Measurements from ENCODE around the gene RIT2.

The RIT2 gene

GRCh38 chr18:42906761-42907160 is 208.7 kb downstream of the RIT2 start:
- Histone ChIP-seq H3K4me3 (ENCODE audit: low read length) (no peak overlapping the region), H3K9me2 (replicated peaks; ENCODE audit: insufficient read depth, low read length) (no peaks in the 10 kb centered on the region), H3K9ac (ENCODE audit: low read length) (no peak overlapping the region), H4K20me1 (ENCODE audit: insufficient read depth, low read length) (no peaks in the 10 kb centered on the region), H3K4me2 (ENCODE audit: low read depth, low read length) (no peak overlapping the region), H3K36me3 (replicated peaks; ENCODE audit: insufficient read depth, low read length) (no peaks in the 10 kb centered on the region), H2AFZ (ENCODE audit: low read length) (no peak overlapping the region), H3F3A (ENCODE audit: insufficient read depth, low read length) (no peaks in the 10 kb centered on the region), H3K9me3 (replicated peaks; ENCODE audit: insufficient read depth, low read length) (no peaks in the 10 kb centered on the region), H3K4me1 (ENCODE audit: low read length) (no peaks in the 10 kb centered on the region), H3K79me2 (ENCODE audit: low read length) (no peaks in the 10 kb centered on the region), H3K27me3 (replicated peaks; ENCODE audit: insufficient read depth, low read length) (no peaks in the 10 kb centered on the region), H3K27ac (ENCODE audit: low read length) (no peak overlapping the region)
- no peak for DNase-seq
- no peak for TF ChIP-seq EZH2 (optimal IDR thresholded peaks at IDR 0.05; ENCODE audit: low read depth, low read length)
- no peak for TF ChIP-seq EZH2phosphoT487 (IDR thresholded peaks at IDR 0.05; ENCODE audit: low read length)
- TF ChIP-seq, protein P1, sequence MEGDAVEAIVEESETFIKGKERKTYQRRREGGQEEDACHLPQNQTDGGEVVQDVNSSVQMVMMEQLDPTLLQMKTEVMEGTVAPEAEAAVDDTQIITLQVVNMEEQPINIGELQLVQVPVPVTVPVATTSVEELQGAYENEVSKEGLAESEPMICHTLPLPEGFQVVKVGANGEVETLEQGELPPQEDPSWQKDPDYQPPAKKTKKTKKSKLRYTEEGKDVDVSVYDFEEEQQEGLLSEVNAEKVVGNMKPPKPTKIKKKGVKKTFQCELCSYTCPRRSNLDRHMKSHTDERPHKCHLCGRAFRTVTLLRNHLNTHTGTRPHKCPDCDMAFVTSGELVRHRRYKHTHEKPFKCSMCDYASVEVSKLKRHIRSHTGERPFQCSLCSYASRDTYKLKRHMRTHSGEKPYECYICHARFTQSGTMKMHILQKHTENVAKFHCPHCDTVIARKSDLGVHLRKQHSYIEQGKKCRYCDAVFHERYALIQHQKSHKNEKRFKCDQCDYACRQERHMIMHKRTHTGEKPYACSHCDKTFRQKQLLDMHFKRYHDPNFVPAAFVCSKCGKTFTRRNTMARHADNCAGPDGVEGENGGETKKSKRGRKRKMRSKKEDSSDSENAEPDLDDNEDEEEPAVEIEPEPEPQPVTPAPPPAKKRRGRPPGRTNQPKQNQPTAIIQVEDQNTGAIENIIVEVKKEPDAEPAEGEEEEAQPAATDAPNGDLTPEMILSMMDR (IDR thresholded peaks at IDR 0.05; ENCODE audit: low read length): no peak

DNA sequence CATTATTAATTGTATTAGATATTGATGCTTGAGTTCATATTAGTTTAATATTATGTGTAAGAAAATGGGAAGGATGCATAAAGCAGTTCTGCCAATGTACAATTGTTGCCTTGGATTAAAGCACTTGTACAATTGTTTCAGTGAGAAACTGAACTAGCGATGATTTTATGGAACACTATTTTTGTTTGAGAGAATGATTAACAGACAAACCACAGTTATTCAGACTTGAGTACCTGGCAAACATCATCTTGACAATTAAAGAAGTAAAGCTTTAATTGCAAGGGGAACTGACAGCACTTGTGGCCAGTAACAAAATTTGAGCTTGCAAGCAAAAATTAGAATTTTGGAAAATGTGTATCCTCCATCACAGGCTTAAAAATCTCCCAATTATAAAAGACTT is 214.3 kb downstream of the RIT2 start:
- Histone ChIP-seq H3K4me1 (ENCODE audit: low read length) (no peaks in the 10 kb centered on the region), H3K9ac (ENCODE audit: low read length) (no peak overlapping the region), H3K9me3 (replicated peaks; ENCODE audit: insufficient read depth, low read length) (no peaks in the 10 kb centered on the region), H3K36me3 (replicated peaks; ENCODE audit: insufficient read depth, low read length) (no peaks in the 10 kb centered on the region), H2AFZ (ENCODE audit: low read length) (no peak overlapping the region), H3F3A (ENCODE audit: insufficient read depth, low read length) (no peaks in the 10 kb centered on the region), H3K9me2 (replicated peaks; ENCODE audit: insufficient read depth, low read length) (no peaks in the 10 kb centered on the region), H3K27me3 (replicated peaks; ENCODE audit: insufficient read depth, low read length) (no peaks in the 10 kb centered on the region), H4K20me1 (ENCODE audit: insufficient read depth, low read length) (no peaks in the 10 kb centered on the region), H3K79me2 (ENCODE audit: low read length) (no peaks in the 10 kb centered on the region), H3K4me2 (ENCODE audit: low read depth, low read length) (no peak overlapping the region), H3K4me3 (ENCODE audit: low read length) (no peak overlapping the region), H3K27ac (ENCODE audit: low read length) (no peak overlapping the region)
- TF ChIP-seq, protein P1 (IDR thresholded peaks at IDR 0.05; ENCODE audit: low read length): no peak
- TF ChIP-seq EZH2 (optimal IDR thresholded peaks at IDR 0.05; ENCODE audit: low read depth, low read length): no peak
- no peak for TF ChIP-seq EZH2phosphoT487 (IDR thresholded peaks at IDR 0.05; ENCODE audit: low read length)
- DNase-seq: no peak

DNA sequence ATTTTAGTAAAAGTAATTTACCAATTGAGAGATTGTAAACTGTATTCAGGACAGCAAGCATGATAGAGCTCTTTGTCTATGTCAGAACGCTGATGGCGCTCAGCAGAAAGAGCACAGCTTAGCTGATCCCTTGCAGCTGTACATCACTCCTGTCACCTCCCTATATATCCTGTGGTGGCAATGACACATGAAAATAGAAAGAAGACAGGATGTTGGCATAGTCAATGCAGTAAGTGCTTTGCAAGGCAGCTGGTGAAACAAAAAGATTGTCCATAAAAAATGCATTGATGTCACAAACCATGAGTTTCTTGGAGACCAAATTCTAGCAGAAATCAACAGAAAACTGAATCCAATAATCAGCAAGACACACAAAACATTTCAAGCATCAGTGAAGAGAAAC is 221.5 kb downstream of the RIT2 start:
- H3K4me1 ChIP-seq (ENCODE audit: low read length): no peaks in the 10 kb centered on the region
- no peak overlapping the region for H3K4me2 ChIP-seq (ENCODE audit: low read depth, low read length)
- DNase-seq: no peak
- no peaks in the 10 kb centered on the region for H3K27me3 ChIP-seq (replicated peaks; ENCODE audit: insufficient read depth, low read length)
- no peaks in the 10 kb centered on the region for H3F3A ChIP-seq (ENCODE audit: insufficient read depth, low read length)
- H4K20me1 ChIP-seq (ENCODE audit: insufficient read depth, low read length): no peaks in the 10 kb centered on the region
- no peak overlapping the region for H2AFZ ChIP-seq (ENCODE audit: low read length)
- H3K9ac ChIP-seq (ENCODE audit: low read length): no peak overlapping the region
- H3K36me3 ChIP-seq (replicated peaks; ENCODE audit: insufficient read depth, low read length): no peaks in the 10 kb centered on the region
- H3K4me3 ChIP-seq (ENCODE audit: low read length): no peak overlapping the region
- no peaks in the 10 kb centered on the region for H3K79me2 ChIP-seq (ENCODE audit: low read length)
- TF ChIP-seq EZH2phosphoT487 (IDR thresholded peaks at IDR 0.05; ENCODE audit: low read length) (no peak), EZH2 (optimal IDR thresholded peaks at IDR 0.05; ENCODE audit: low read depth, low read length) (no peak)
- TF ChIP-seq, protein P1 (IDR thresholded peaks at IDR 0.05; ENCODE audit: low read length): no peak
- no peaks in the 10 kb centered on the region for H3K9me2 ChIP-seq (replicated peaks; ENCODE audit: insufficient read depth, low read length)
- H3K9me3 ChIP-seq (replicated peaks; ENCODE audit: insufficient read depth, low read length): no peaks in the 10 kb centered on the region
- H3K27ac ChIP-seq (ENCODE audit: low read length): no peak overlapping the region
